PC-9 (cell line): ENCODE data around the gene RIPOR3.

ENCODE experiments used
- CTCF ChIP-seq: fragments of 200-600 bp; sonication (generic); conservative IDR thresholded peaks from 2 replicates; pipeline ENCODE4 v1.6.1; 2017; ENCODE audit warnings: mixed run types, antibody characterized with exemption, mild to moderate bottlenecking, moderate library complexity
- EZH2 ChIP-seq: fragments of 200-600 bp; sonication (generic); IDR thresholded peaks from 2 replicates; pipeline ENCODE4 v1.8.0; 2017; ENCODE audit warnings: antibody characterized with exemption, low read depth

DNA sequence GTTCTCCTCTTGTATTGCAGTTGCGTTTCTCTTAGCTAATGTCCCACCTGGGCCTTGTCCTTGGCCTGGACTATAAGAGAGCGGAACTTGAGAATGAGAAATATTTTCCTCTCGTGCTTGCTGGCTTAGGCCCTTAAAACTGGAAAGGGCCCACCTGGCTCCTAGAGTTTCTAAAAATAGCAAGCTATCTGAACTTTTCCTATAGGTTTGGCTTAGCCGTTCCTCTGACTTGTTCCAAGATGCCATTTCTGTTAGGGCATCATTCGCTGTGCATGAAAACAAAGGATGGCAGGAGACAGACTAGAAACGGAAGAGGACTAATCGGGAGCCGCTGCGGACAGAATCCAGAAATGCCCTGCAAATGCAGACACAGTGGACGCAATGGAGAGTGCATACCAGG is 4.5 kb downstream of the RIPOR3 start:
- TF ChIP-seq CTCF = no peak
- no peak for TF ChIP-seq EZH2
